Stimulated activated CD4-positive, alpha-beta T cell treated with anti-CD3 and anti-CD28 coated beads, TNF-alpha, amount 100 ng/mL, for 48 hours (primary cell): ENCODE data around the gene SSC5D.
"Not testable (repeated sequence)": the region's sequence is repeated elsewhere in the genome, so short reads cannot be mapped to it uniquely, and the experiment has no call there.

ENCODE experiments used
- DNase-seq, 3 donors: peaks; one replicate each; pipeline ENCODE4 v3.0.0-alpha.2; 2020; ENCODE audit warnings: low read depth in 3 of 3

Gene SSC5D

GRCh38 chr19:55503502-55504251 is 15.4 kb downstream of the SSC5D start:
- peak; percentile 84 to 92 (median 91) for DNase-seq

- DNase-seq, result no peak
These were observed 16.0 kb downstream of the SSC5D start for GRCh38 chr19:55504252-55504603.

- no peak for DNase-seq
These were observed 16.7 kb downstream of the SSC5D start for GRCh38 chr19:55504981-55505380.

GRCh38 chr19:55508120-55508519 is 19.9 kb downstream of the SSC5D start:
- no peak for DNase-seq

GRCh38 chr19:55516878-55517620 is 28.8 kb downstream of the SSC5D start:
- DNase-seq, result peak; percentile 83 to 86 (median 83)

GRCh38 chr19:55519451-55520311 is 31.4 kb downstream of the SSC5D start:
- no peak for DNase-seq

- no peak for DNase-seq
These were observed 32.6 kb downstream of the SSC5D start for GRCh38 chr19:55520691-55521292.

GRCh38 chr19:55525289-55526101 is 37.3 kb downstream of the SSC5D start:
- no peak for DNase-seq

GRCh38 chr19:55526216-55527196 is 38.3 kb downstream of the SSC5D start:
- DNase-seq, result no peak

- DNase-seq, result no peak
These were observed 39.2 kb downstream of the SSC5D start for GRCh38 chr19:55527197-55528029.

GRCh38 chr19:55528030-55528803 is 40.0 kb downstream of the SSC5D start:
- no peak for DNase-seq

- no peak for DNase-seq
These were observed 41.5 kb downstream of the SSC5D start for GRCh38 chr19:55529636-55530234.

- no peak for DNase-seq
These were observed 42.8 kb downstream of the SSC5D start for GRCh38 chr19:55530996-55531395.

- not testable (repeated sequence) for DNase-seq
These were observed 46.0 kb downstream of the SSC5D start for GRCh38 chr19:55534280-55534679.

GRCh38 chr19:55535173-55535964 is 47.1 kb downstream of the SSC5D start:
- DNase-seq, result no peak

GRCh38 chr19:55535965-55536350 is 47.7 kb downstream of the SSC5D start:
- no peak for DNase-seq

- no peak for DNase-seq
These were observed 48.1 kb downstream of the SSC5D start for GRCh38 chr19:55536366-55536765.
